Activated T-cell treated with anti-CD3 and anti-CD28 coated beads for 4 hours (primary cell): ENCODE data around the gene CMIP.
A peak's percentile ranks its signal among the peaks of the same experiment; 100 is the strongest.
"Not testable (repeated sequence)": the region's sequence is repeated elsewhere in the genome, so short reads cannot be mapped to it uniquely, and the experiment has no call there.

Experiments
- DNase-seq: peaks from one replicate; pipeline ENCODE4 v3.0.0-alpha.2; 2020

CMIP gene

DNA sequence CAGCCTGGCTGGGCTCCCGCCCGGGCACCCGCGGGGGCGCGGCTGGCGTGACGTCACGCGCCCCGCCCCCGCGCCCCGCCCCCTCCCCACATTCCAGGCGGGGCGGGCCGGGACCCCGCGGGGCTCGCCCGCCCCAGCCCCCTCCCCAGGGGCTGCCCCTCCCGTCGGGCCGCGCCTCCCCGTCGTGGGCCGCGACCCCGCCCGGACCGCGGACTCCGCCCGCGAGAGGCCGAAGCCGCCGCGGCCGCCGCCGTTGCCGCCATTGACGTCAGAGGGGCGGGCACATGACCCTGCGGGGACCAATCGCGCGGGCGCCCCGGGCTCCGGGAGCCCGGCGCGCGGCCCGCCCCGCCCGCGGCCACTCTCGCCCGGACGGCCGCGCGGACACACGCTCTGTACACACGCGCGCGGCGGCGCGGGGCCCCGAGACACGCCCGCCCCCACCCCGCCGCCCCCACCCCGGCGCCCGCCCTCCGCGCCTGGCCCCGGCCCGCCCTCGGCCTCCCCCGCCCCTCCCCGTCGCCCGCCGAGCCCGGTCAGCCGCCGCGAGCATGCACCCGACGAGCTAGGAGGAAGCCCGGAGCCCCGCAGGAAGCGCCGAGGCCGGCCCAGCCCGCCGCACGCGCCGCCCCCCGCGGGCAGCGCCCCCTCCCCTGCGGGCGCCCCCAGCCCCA, at the start of gene CMIP:
Gene CMIP (plus strand): TSS at position 361 of the 674 bp plus-strand sequence.
- DNase-seq: peak; percentile 56

DNA sequence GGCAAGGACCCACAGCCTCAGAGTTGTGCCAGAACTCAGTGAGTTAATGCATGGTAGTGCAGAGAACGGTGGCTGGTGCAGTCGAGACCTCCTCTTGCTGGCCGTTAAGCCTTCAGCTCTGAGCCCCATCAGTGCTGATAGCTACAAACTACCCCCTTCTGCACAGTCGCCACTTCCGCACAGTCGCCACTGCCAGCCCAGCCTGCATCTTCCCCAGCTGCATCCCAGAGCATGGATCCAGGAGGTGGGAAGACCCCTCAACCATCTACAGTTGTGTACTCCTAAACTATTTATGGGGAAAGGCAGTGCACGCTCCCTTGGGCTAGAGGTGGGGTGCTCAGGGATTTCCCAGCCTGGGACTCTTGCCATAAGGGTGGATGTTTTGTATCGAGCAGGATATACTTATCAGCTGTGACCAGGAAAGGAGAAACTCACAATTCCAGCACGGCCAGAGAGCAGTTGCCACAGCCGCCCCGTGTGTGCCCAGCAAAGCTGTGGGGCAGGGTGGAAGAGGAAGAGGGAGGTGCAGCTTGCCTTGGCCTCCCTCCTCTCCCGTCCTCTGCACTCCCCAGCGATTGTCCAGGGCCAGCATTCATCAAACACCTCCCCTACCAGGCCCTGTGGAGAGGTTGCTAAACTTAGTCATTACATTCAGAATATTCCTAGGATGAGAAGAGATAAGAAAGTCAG, 49.5 kb upstream of the CMIP start:
- DNase-seq: no peak

DNA sequence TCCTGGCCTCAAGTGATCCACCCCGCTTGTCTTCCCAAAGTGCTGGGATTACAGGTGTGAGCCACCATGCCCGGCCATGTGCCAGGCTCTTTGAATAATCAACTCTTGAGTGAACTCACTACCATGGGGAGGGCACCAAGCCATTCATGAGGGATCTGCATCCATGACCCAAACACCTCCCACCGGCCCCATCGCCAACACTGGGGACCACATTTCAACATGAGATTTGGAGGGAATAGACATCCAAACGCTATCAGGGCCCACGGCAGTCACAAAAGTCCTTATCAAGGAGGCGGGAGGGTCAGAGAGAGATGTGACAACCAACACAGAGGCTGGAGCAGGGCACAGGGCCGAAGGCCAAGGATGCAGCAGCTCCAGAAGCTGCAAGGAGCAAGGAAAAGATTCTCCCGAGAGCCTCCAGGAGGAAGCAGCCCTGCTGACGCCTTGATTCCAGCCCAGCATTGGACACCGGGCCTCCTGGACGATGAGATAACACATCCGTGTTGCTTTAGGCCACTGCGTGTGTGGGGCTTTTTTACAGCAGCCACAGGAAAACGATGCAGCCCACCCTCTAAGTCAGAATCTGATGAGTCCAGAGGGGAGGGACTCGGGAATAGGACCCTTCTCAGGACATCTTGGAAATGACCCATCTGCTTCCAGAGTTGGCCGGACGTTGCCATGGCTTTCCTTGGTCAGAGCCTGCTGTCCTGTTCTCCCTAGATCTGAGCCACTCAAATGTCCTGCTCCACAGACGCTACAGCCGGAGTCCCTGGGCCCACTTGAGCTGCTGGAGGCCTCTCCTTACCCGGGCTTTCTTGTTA, 47.3 kb upstream of the CMIP start:
- no peak for DNase-seq

DNA sequence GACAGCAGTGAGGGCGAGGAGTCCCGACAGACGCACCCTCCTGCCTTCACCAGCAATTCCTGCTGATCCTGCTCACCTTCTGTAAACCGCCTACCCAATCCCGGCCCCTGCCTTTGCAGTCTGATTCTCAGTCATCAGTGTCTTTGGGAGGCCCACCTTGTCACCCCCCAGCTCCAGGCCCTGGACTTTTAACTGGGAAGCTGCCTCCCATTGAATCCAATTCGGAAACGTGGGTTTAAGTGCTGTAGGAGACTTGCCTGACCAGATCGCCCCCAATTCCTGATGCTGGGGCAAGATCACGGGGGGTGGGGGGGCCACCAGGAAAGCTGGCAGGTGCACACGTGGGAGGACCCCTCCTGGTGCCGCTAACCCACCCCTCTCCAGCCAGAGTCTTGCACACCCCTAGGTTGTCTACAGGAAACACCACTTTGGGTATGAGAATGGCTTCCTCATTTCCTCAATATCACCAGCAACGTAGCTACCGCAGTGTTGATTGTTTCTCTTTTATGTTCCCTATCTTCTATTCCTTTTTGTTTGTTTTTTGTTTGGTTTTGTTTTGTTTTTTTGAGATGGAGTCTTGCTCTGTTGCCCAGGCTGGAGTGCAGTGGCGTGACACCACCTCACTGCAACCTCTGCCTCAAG, 46.6 kb upstream of the CMIP start:
- DNase-seq: no peak

DNA sequence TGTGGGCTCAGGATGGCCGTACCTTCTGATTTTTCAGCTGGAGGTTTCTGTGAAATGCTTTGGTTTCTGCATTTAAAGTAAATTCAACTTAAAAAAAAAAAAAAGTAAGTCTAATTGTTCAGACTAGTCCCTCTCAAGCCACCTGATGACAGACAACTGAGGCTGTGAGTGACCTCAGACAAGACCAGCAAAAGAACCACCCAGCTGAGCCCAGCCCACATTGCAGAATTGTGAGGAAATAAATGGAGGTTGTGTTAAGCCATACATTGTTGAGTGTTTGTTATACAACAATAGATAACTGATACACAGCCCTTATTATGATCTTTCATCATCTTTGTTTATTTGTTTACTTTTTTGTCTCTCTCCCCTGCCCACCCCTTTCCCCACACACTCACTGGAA, 44.7 kb upstream of the CMIP start:
- DNase-seq: no peak

DNA sequence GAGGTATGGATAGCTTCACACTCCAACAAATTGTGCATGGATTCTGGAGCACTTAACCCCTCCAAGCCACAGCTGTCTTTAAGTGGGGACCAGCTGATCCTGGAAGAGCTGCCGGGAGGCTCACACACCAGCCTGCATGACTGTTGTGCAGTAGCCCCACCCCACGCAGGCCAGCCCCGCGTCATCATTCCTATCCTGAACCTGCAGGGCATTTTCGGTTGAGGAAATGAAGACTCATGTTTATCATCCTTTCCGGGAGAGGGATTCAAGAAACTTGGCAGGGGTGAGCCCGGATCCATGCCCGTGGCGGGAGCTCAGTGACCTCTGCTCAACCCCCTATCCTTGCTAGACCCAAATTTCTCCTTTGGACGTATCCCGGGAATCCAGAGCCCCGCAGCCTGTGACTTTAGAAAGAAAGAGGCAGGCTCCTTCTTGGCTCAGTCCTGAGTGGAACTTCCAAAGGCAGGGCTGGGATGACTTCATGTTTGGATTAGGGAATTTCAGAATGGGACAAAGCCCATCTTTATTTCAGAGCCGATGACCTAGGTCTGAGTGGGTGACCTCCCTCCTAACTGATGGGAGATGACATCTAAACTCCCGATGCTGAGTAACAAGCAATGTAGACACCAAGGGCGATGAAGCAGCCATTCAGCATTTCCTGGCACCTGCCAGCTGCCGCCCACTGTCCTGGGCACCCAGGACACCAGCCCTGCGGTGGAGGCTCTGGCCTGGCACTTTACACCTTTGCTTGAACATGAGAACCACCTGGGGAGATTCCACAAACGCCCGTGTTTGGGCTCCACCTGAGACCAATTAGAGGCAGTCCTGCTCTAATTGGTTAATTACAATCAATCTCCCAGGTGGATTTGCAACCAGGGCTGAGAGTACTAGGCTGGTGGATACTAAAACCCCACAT, 43.3 kb upstream of the CMIP start:
- no peak for DNase-seq

DNA sequence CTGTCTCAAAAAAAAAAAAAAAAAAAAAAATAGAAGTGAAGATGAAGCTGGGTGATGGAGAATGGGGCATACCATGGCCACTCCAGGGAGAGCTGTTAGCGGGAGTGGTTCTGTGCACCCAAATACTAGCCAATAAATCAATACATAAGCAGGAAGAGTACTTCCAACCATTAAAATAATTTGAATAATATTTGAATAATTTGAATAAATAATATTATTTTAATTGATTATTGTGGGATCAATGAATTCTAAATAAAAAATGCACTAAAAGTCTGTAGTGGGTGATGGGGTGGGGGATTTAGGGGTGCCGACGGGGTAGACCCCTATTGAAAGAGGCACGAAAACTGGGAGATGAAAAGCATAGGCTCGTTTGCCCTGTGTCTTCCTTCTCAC, 41.4 kb upstream of the CMIP start:
- no peak for DNase-seq

DNA sequence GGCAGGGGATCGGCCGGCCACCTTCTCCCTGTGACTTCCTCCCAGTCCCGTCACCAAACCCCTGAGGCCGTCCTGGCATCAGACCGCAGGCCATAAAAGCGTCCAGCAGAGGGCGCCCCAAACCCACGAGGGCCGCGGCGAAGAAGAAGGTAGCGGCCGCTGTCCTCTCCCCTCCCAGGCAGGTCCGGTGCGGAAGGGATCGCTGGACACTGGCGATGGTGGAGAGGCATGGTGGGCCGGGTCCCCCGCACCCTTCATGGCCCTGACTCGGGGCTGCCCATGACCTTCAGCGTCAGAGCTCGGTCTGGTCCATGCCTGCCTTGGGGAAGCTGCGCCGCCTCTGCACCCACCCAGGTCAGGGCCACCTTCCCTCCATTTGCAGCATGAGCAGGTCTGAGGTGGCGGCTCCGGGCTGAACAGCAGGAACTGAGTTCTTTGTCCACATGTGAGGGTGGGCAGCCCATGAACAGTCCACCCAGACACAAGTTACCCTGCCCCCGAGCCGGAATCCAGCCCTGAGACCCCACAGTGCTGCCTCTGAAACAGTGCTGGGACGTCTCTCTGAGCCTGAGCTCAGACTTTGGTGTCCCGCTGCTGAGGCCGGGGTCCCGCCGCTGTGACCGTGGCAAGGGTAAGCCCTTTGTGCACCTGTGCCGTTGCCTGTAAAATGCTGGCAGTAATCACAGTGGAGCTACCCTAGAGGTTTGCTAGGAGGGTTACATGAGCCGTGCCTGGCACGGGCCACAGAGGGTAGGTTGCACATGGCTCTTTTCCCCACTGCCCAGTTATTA, 40.8 kb upstream of the CMIP start:
- DNase-seq: peak; percentile 66

DNA sequence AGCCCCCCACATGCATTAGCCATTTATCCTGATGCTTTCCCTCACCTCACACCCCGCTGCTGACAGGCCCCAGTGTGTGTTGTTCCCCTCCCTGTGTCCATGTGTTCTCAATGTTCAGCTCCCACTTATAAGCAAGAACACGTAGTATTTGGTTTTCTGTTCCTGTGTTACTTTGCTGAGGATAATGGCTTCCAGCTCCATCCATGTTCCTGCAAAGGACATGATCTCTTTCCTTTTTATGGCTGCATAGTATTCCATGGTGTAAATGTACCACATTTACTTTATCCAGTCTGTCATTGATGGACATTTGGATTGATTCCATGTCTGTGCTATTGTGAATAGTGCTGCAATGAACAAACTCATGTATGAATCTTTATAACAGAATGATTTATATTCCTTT, 39.6 kb upstream of the CMIP start:
- DNase-seq: not testable (repeated sequence)

DNA sequence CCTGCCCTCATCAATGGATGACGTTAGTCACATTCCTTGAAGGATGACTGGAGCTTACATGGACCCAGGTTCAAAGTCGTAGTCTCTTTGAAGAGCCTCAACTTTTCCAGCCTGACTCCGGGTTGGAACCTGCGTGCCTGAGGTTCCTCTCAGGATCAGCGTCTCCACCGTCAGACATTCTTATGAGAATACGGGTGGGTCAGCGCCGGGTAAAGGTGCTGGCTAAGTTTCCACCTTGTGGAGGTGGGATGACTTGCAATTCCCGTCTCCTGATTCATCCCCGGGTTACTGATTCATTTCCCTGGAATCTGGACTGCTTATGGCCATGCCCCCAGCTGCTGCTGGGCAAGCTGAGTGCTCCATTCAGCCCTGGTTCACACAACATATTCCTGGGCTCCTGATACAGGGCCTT, 38.9 kb upstream of the CMIP start:
- no peak for DNase-seq

DNA sequence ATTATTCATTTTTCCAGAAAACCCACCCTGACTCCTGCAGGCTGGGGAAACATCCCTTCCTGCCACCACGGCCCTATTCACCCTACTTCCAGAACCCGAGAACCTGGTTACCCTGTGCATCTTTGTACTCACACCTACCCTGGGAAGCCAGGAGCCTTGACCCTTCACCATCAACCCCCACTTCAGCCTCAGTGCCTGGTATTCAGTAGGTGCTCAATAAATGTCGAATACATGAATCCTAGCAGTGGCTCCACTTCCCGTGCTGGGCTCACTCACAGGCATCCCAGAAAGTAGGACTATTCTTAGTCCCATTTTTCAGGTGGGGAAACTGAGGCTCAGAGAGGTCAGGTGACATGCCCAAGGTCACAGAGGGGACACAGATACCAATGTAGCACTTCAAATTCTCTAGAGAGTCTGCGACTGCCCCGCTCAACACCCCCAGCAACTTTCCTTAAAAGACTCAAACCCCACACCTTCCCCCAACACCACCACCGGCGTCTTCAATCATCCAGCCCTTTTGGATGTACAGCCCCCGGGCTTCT, 36.1 kb upstream of the CMIP start:
- no peak for DNase-seq

DNA sequence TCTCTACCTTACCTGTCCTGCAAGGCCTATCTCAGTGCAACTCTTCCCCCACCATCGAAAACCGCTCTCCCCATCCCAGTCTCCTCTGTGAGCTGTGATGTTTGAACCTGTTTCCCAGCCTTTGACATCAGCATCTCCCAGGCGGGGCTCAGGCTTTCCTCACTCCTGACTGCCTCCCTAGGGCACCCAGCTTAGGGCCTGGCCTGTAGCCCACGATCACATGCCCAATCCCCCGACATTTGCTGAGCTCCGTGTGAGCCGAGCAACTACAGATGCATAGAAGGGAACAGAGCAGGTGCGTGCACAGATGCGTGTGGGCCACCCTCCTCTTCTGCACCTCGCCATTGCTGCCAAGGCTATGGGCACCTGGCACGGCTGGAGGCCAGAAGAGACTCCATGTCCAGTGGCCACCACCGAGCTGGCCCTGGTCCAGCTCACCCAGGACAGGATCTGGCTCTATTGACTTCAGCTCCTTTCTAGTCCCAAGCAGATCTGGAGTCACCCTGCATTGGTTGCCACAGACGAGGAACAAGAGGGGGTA, 35.5 kb upstream of the CMIP start:
- no peak for DNase-seq

DNA sequence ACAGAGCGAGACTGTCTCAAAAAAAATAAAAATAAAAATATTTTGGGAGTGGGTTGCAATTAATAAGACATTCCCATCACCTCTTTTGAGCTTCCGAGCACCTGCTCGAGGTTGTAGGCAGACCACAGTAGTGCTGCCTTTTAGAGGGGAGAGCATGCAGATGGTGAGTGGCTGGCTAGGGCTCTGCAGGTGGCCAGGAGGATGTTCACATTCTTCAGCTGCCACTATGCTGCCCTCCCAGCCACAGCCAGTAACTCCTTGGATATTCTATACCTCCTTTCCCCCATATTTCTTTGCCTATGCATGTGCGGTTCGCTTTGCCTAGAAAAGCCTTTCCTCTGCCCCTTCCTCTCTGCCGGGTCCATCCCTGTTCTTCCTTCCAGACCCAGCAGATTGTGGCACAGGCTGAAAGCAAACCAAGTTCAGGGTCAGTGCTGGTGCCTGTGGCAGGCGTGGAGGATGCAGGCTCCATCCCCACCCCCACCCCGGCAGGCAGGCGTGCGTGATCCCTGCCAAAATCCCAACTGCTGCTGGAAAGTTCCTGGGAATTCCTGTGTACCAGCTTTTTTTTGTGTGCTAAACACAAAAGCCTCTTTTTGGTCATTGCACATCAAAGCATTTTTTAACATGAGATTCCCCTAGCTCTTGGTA, 33.8 kb upstream of the CMIP start:
- no peak for DNase-seq

DNA sequence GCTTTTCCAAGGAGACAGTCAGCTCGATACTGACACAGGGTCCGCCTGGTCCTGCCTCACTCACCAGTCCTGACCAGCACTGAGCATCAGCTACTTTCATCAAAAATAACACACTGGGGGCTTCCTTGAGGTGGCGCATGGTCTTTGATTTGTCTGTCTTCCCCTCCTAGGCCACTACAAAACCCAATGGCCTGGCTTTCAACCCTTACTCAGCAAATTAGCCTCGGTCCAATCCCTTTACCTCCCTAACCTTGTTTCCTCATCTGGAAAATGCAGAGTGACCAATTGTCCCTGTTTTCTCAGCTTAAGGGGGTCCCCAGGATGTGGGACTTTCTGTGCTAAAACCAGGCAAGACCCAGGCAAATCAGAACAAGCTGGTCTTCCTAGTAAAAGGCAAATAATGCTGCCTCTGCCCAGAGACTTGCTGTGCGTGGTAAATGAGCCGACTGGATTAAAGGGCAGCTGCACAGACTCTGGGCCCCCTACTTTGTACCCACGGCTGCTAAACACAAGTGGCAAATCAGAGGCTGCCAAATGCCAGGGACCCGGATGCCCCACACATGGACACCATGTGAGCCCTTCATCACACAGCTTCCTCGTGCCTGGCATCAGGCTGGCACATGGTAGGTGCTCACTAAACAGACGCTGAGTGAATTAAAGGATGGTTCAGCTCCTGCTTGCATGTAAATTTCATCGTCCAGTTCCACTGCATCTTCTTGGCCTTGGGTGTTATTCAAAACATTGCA, 31.2 kb upstream of the CMIP start:
- no peak for DNase-seq

DNA sequence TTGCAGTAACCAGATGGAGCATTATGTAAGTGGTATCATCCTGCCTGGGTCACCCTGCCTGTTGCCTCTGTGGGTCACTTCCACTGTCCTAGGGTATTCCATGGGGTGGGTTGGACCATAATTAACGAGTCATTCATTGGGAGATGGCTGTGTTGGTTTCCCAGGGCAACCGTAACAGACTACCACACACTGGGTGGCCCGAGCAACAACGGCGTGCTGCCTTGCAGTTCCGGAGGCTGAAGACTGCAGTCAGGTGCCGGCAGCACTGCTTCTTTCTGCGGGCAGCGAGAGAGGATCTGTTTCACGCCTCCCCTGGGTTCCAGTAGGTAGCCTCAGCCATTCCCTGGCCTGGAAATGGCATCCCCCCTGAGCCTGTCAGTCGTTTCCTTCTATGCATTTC, 28.9 kb upstream of the CMIP start:
- no peak for DNase-seq

DNA sequence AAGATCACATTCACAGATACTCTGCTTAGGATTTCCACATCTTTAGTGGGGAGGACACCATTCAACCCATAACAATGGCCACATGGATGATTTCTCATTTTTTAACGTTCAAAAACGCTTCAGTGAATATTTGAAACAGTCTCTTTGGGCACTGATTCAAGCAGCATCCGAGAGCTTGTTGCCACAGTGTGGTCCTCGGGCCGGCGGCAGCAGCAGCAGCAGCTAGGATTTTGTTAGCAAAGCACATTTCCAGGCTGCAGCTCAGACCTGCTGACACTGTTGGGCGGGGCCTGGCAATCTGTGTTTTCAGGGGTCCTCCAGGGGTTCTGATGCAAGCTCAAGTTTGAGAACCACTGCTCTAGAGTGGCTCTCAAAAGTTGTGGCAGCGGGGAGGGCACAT, 27.9 kb upstream of the CMIP start:
- DNase-seq: no peak

DNA sequence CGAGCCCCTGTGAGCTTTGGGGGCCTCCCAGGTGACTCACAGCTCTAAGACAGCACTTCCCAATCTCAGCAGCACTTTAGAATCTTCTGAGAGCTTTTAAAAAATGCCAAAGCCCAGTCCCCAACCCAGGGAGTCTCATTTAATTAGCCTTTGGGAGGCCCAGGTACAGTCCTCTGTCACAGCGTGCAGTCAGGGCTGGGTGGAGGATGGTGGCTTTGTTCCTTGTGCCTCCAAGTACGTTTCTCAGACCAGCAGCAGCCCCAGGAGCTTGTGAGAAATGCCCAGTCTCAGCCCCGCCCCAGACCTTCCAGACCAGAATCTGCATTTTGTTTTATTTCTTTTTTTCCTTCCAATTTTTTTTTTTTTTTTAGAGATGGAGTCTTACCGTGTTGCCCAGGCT, 27.4 kb upstream of the CMIP start:
- DNase-seq: no peak

DNA sequence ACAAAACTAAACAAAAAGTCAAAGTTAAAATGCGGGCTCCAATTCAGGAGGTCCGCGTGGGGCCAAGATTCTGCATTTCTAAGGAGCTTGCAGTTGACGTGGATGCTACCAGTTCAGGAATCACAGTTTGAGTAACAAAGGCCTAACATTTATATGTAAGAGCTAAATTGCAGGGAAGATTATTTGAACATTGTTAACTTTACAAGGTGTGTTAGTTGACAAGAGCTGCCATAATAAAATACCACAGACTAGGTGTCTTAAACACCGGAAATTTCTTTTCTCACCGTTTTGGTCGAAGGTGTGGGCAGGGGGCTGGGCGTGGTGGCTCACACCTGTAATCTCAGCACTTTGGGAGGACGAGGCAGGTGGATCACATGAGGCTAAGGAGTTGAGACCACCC, 24.8 kb upstream of the CMIP start:
- DNase-seq: no peak

DNA sequence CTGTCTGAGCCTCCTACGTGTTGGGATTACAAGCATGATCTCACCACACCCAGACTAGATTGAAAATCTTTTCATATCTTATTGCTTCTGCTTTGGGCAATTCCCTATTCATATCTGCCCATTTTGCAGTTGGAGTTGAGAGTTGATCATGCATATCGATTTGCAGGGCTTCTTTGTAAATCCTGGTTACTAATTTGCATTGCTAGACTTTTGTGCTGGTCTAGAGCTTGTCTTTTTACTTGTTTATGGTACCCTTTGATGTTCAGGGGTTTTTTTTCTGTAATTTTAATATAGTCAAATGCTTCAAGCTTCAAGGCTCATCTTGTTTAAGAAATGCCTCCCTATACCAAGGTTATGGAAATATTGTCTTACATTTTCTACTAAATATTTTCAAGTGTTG, 23.5 kb upstream of the CMIP start:
- DNase-seq: no peak

DNA sequence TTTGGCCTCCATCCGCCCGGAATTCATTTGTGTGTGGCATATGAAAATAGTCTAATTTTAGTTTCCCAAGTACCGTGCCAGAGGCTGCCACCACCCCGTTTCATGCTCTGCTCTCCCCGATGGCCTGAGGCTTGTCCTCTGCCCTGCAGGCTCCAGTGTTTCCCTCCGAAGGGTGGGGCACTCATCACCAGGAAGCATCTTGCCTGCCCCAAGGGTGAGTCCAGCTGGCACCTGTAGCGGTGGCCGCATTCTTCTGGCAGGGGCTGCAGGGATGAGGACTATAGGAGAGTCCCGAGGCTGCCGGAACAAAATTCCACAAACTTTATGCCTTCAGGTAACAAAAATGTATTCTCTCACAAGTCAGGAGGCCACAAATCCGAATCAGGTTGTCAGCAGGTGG, 23.1 kb upstream of the CMIP start:
- no peak for DNase-seq
